K562 (cell line): ENCODE data around the gene SLC2A4. TPM values are rescaled to one million over a fixed set of nuclear protein-coding genes. Genes with fewer than 3 reads are reported as not detected.

Experiments
- ATF7 ChIP-seq: fragments of 450-650 bp; IDR thresholded peaks from 2 replicates; pipeline ENCODE4 v1.7.1; 2014; ENCODE audit warnings: mild to moderate bottlenecking, moderate library complexity
- BRF1 ChIP-seq: IDR thresholded peaks from 3 replicates; pipeline ENCODE4 v1.6.1; 2011; ENCODE audit warnings: borderline replicate concordance, mild to moderate bottlenecking; ENCODE audit not compliant: insufficient read length; ENCODE audit errors: extremely low read depth
- CBFB ChIP-seq: sonication (generic); formaldehyde crosslinking; IDR thresholded peaks from 2 replicates; pipeline ENCODE4 v1.4.0; 2020; ENCODE audit warnings: mild to moderate bottlenecking, missing genetic modification reagents
- DACH1 ChIP-seq: fragments of 450-650 bp; IDR thresholded peaks from 2 replicates; pipeline ENCODE4 v1.6.1; 2018; ENCODE audit not compliant: partially characterized antibody
- EP400 ChIP-seq: fragments of 450-650 bp; IDR thresholded peaks from 2 replicates; pipeline ENCODE4 v1.6.1; 2017; ENCODE audit warnings: antibody characterized with exemption, mild to moderate bottlenecking, moderate library complexity
- ETS1 ChIP-seq: conservative IDR thresholded peaks from 2 replicates; pipeline ENCODE4 v1.6.1; 2011; ENCODE audit warnings: low read depth, mild to moderate bottlenecking, low read length; ENCODE audit not compliant: control insufficient read depth
- FOXK2 ChIP-seq, 2 experiments: fragments of 450-650 bp; IDR thresholded peaks in 1 of 2; conservative IDR thresholded peaks in 1 of 2; 2 replicates each; pipeline ENCODE4 v1.6.1; 2016; ENCODE audit warnings: low read depth in 2 of 2, mild to moderate bottlenecking in 1 of 2
- HMG20A ChIP-seq: fragments of 450-650 bp; formaldehyde crosslinking; conservative IDR thresholded peaks from 2 replicates; pipeline ENCODE4 v1.4.0; 2020; ENCODE audit warnings: mild to moderate bottlenecking, mixed read lengths
- JUND ChIP-seq, 2 experiments: IDR thresholded peaks; 2 replicates in 1 of 2; 3 replicates in 1 of 2; pipeline ENCODE4 v1.6.1; 2011; ENCODE audit warnings: borderline replicate concordance in 2 of 2, low read depth in 2 of 2, low read length in 2 of 2, improper control_type of control experiment in 1 of 2, missing biosample characterization in 1 of 2, missing genetic modification characterization in 1 of 2, missing genetic modification reagents in 1 of 2
- KLF10 ChIP-seq: fragments of 250-450 bp; sonication (Bioruptor Pico); IDR thresholded peaks from 2 replicates; pipeline ENCODE4 v1.6.1; 2021; ENCODE audit warnings: matching md5 sums
- NBN ChIP-seq: fragments of 450-650 bp; IDR thresholded peaks from 2 replicates; pipeline ENCODE4 v1.6.1; 2016; ENCODE audit warnings: low read depth, mild to moderate bottlenecking
- NCOA6 ChIP-seq: fragments of 450-650 bp; IDR thresholded peaks from 2 replicates; pipeline ENCODE4 v1.6.1; 2017; ENCODE audit warnings: mild to moderate bottlenecking
- NRF1 ChIP-seq, 2 experiments: fragments of 450-650 bp; IDR thresholded peaks in 1 of 2; conservative IDR thresholded peaks in 1 of 2; 2 replicates each; pipeline ENCODE4 v1.6.1; 2014; ENCODE audit warnings: mild to moderate bottlenecking in 2 of 2
- POLR2AphosphoS5 ChIP-seq: IDR thresholded peaks from 2 replicates; pipeline ENCODE4 v1.6.1; 2011; ENCODE audit warnings: mild to moderate bottlenecking, low read depth, low read length, moderate library complexity; ENCODE audit not compliant: control insufficient read depth, insufficient read depth
- POLR2H ChIP-seq: IDR thresholded peaks from 2 replicates; pipeline ENCODE4 v1.6.1; 2016; ENCODE audit warnings: missing genetic modification characterization, low read depth, mild to moderate bottlenecking, control low read depth, missing compliant biosample characterization, moderate library complexity
- RFX1 ChIP-seq: fragments of 450-650 bp; IDR thresholded peaks from 2 replicates; pipeline ENCODE4 v1.6.1; 2016; ENCODE audit warnings: mild to moderate bottlenecking, moderate library complexity
- SRSF9 ChIP-seq: fragments of 200-400 bp; formaldehyde crosslinking; IDR thresholded peaks from 2 replicates; pipeline ENCODE4 v1.6.1; 2017; ENCODE audit warnings: low read depth, low read length, borderline replicate concordance
- STAT5A ChIP-seq: IDR thresholded peaks from 2 replicates; pipeline ENCODE4 v1.6.1; 2012; ENCODE audit warnings: low read length, inconsistent platforms, borderline replicate concordance
- SUPT5H ChIP-seq: fragments of 450-650 bp; IDR thresholded peaks from 2 replicates; pipeline ENCODE4 v1.6.1; 2016
- TAF1 ChIP-seq: IDR thresholded peaks from 2 replicates; pipeline ENCODE4 v1.6.1; 2011; ENCODE audit warnings: mild to moderate bottlenecking, low read length, moderate library complexity; ENCODE audit not compliant: insufficient read depth, control insufficient read depth, severe bottlenecking; ENCODE audit errors: extremely low read depth
- TBL1XR1 ChIP-seq, 2 experiments: IDR thresholded peaks; 2 replicates each; pipeline ENCODE4 v1.6.1; 2012; ENCODE audit warnings: improper control_type of control experiment in 2 of 2, low read length in 2 of 2, mild to moderate bottlenecking in 1 of 2
- XRCC5 ChIP-seq: fragments of 200-400 bp; formaldehyde crosslinking; IDR thresholded peaks from 2 replicates; pipeline ENCODE4 v1.6.1; 2017; ENCODE audit warnings: low read depth, mild to moderate bottlenecking, low read length
- ZBTB17 ChIP-seq: fragments of 450-650 bp; formaldehyde crosslinking; IDR thresholded peaks from 2 replicates; pipeline ENCODE4 v1.4.0; 2020; ENCODE audit warnings: mild to moderate bottlenecking
- ZNF175 ChIP-seq: fragments of 200-800 bp; sonication (Bioruptor generic); IDR thresholded peaks from 2 replicates; pipeline ENCODE4 v1.6.1; 2016; ENCODE audit warnings: low read depth, mild to moderate bottlenecking, missing genetic modification characterization, missing compliant biosample characterization
- ZNF408 ChIP-seq: fragments of 250-450 bp; sonication (Bioruptor Pico); IDR thresholded peaks from 2 replicates; pipeline ENCODE4 v1.4.0; 2020; ENCODE audit warnings: low read depth, mild to moderate bottlenecking, moderate library complexity
- polyA plus RNA-seq, 8 experiments: library from polyadenylated mRNA; depleted of rRNA in 4 of 8; stranded (reverse) in 5 of 8; unstranded in 3 of 8; fragments of >200 nt; fragmentation: Nextera tagmentation in 2 of 8; fragmentation: Illumina TruSeq in 1 of 8; extraction: Ambion mirVana in 2 of 8; extraction: Trizol in 1 of 8; gene quantifications; 2 replicates each; pipeline versions ENCODE4 v1.2.1 to v1.2.3, GENCODE V29; 2011 to 2014; ENCODE audit warnings: inconsistent platforms in 1 of 8, missing spikeins in 1 of 8
- total RNA-seq, 7 experiments: library from RNA; depleted of rRNA in 6 of 7; stranded (reverse); fragments of >200 nt in 6 of 7; fragmentation: Illumina TruSeq in 2 of 7; extraction: Trizol in 2 of 7; gene quantifications; 2 replicates each; pipeline versions ENCODE4 v1.2.1 to v1.2.3, GENCODE V29; 2011 to 2021; ENCODE audit warnings: low replicate concordance in 1 of 7
- TF ChIP-seq, protein P1 (sequence below): fragments of 450-650 bp; IDR thresholded peaks from 2 replicates; pipeline ENCODE4 v1.6.1; 2016; ENCODE audit warnings: borderline replicate concordance

SLC2A4 gene
- total and polyA plus RNA-seq, 9 of the 15 experiments (the other 6 are each of a cell fraction or from before 2014, with no cell fraction given): 0.74 to 3.5 (median 1.6) TPM

DNA sequence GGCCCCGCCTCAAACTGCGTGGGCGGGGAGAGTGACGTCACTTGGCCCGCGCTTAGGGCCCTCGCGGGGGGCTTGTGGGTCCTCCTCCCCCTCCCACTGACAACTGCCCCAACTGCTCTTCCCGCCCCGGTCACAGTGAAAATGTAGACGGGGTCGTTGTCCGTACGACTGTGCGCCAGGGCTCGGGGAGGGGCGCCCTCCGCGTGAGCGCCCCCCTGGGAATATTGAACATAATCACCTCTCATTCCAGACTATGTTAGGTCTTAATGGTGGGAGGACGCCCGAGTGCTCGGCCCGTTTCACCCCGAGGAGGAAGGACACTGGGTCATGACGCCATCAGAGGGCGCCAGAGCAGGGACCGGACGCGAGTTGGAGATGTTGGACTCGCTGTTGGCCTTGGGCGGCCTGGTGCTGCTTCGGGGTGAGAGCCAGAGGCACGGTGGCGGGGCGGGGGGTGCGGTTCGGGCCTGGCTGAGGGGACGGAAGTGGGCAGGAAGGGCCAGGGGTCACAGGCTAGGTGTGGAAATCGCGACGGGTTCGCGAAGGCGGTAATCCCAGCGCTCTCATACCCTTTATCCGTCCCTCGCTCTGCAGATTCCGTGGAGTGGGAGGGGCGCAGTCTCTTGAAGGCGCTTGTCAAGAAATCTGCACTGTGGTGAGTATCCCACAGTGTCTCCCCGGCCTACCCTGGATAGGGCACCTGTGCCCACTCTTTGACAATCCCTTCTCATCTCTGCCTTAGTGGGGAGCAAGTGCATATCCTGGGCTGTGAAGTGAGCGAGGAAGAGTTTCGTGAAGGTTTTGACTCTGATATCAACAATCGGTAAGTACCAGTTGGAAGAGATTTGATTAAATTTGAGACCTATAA lies 29.1 kb upstream of the SLC2A4 start, which contains the start of gene ELP5 (continued):
- TF ChIP-seq ZBTB17 (CRISPR knock-in tag) (no peak), NBN (peak; percentile 81; the same call in 1 of the 2 replicates), TBL1XR1 (IDR thresholded peaks at IDR 0.05; ENCODE audit: low read length in 2 of 2) (peak in 1 of 2 experiments; percentile 18; a peak in 1 of 4 replicates), ZNF408 (no peak), XRCC5 (no peak), ZNF175 (CRISPR knock-in tag) (no peak), FOXK2 (conservative IDR thresholded peaks at IDR 0.05 in 1 of 2, IDR thresholded peaks at IDR 0.05 in 1 of 2; ENCODE audit: low read depth in 2 of 2) (peak; percentile 48 to 66; a peak in 2 of 4 replicates), STAT5A (no peak), RFX1 (no peak), NRF1 (conservative IDR thresholded peaks at IDR 0.05 in 1 of 2, IDR thresholded peaks at IDR 0.05 in 1 of 2) (no peak), SUPT5H (peak; percentile 85), TAF1 (peak; percentile 86), DACH1 (no peak), KLF10 (CRISPR knock-in tag) (no peak), POLR2AphosphoS5 (peak; percentile 67; the same call in 1 of the 2 replicates), SRSF9 (no peak), BRF1 (no peak), HMG20A (no peak), EP400 (peak; percentile 94), ETS1 (peak; percentile 47; the same call in 1 of the 2 replicates), NCOA6 (no peak), POLR2H (tag) (peak; percentile 88), JUND (IDR thresholded peaks at IDR 0.05; ENCODE audit: borderline replicate concordance, low read depth, low read length) (peak; percentile 84), JUND (tag; IDR thresholded peaks at IDR 0.05; ENCODE audit: borderline replicate concordance, low read depth, low read length) (peak; percentile 69; the same call in 2 of the 3 replicates), ATF7 (peak; percentile 99), CBFB (CRISPR knock-in tag) (no peak)
- TF ChIP-seq, protein P1, sequence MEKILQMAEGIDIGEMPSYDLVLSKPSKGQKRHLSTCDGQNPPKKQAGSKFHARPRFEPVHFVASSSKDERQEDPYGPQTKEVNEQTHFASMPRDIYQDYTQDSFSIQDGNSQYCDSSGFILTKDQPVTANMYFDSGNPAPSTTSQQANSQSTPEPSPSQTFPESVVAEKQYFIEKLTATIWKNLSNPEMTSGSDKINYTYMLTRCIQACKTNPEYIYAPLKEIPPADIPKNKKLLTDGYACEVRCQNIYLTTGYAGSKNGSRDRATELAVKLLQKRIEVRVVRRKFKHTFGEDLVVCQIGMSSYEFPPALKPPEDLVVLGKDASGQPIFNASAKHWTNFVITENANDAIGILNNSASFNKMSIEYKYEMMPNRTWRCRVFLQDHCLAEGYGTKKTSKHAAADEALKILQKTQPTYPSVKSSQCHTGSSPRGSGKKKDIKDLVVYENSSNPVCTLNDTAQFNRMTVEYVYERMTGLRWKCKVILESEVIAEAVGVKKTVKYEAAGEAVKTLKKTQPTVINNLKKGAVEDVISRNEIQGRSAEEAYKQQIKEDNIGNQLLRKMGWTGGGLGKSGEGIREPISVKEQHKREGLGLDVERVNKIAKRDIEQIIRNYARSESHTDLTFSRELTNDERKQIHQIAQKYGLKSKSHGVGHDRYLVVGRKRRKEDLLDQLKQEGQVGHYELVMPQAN: peak; percentile 88
